HepG2 (cell line): ENCODE data around the gene ARHGEF4. TPM values are rescaled to one million over a fixed set of nuclear protein-coding genes. Genes with fewer than 3 reads are reported as not detected.

ENCODE experiments used
- ATAC-seq: fragments of 200-7000 bp; cut with Tn5 transposase; 3 replicates; pipeline ENCODE4 v1.9.1; 2020; ENCODE audit warnings: mild to moderate bottlenecking, moderate library complexity
- BruUV-seq: library from RNA; stranded (reverse); fragments of 400-500 nt; replicated peaks from 2 replicates; lab custom pipeline; 2021; lab: Mats Ljungman, UMichigan
- CTCF ChIA-PET: fragments of 300-600 bp; formaldehyde crosslinking; extraction: SDS; loops from one replicate; lab custom pipeline; 2021; ENCODE audit warnings: low total read pairs, inconsistent platforms, low intra/inter-chr PET ratio; lab: Yijun Ruan, JAX
- POLR2A ChIA-PET: fragments of 350-600 bp; sonication (Branson Sonifier 250); formaldehyde crosslinking; loops from one replicate; lab custom pipeline; 2020; ENCODE audit warnings: antibody characterized with exemption, inconsistent platforms; lab: Yijun Ruan, JAX
- DNase-seq: peaks from one replicate; pipeline ENCODE4 v3.0.0-alpha.2; 2015; ENCODE audit warnings: low spot score
- FAIRE-seq: peaks from 3 replicates; lab custom pipeline; 2011; peaks lifted over from hg19 to GRCh38; lab: Jason Lieb, UNC
- H2AFZ ChIP-seq: one replicate; pipeline ENCODE4 v1.6.1; 2011; ENCODE audit warnings: low read length, inconsistent platforms
- H3K27ac ChIP-seq: fragments of 300-600 bp; 3 replicates; pipeline ENCODE4 v1.8.0; 2011; ENCODE audit warnings: mixed run types, mild to moderate bottlenecking, mixed read lengths, low read length, inconsistent platforms; ENCODE audit not compliant: insufficient read depth; ENCODE audit errors: extremely low read length
- H3K27me3 ChIP-seq, 2 experiments: fragments of 200-600 bp in 1 of 2; 2 replicates in 1 of 2; 3 replicates in 1 of 2; pipeline versions ENCODE4 v1.6.0 to v1.8.0; 2011; ENCODE audit warnings: low read length in 2 of 2, mild to moderate bottlenecking in 2 of 2, moderate library complexity in 2 of 2, inconsistent platforms in 1 of 2; ENCODE audit not compliant: insufficient read depth in 2 of 2, control insufficient read depth in 1 of 2
- H3K36me3 ChIP-seq, 2 experiments: fragments of 200-600 bp in 1 of 2; replicated peaks in 1 of 2; 2 replicates in 1 of 2; 3 replicates in 1 of 2; pipeline versions ENCODE4 v1.5.1 to v1.8.0; 2011; ENCODE audit warnings: low read length in 2 of 2, inconsistent platforms in 1 of 2; ENCODE audit not compliant: insufficient read depth in 2 of 2, control insufficient read depth in 1 of 2
- H3K4me1 ChIP-seq: 2 replicates; pipeline ENCODE4 v1.5.1; 2012; ENCODE audit warnings: low read length, inconsistent platforms; ENCODE audit not compliant: insufficient read depth
- H3K4me2 ChIP-seq: 2 replicates; pipeline ENCODE4 v1.6.0; 2011; ENCODE audit warnings: low read depth, low read length, inconsistent platforms
- H3K4me3 ChIP-seq, 3 experiments: fragments of 200-600 bp in 1 of 3; sonication (generic), shearing (Covaris generic) in 1 of 3; replicated peaks in 1 of 3; 2 replicates each; pipeline ENCODE4 v1.5.1; 2011 to 2016; ENCODE audit warnings: low read length in 3 of 3, inconsistent platforms in 2 of 3, low read depth in 2 of 3, mild to moderate bottlenecking in 2 of 3, control low read depth in 1 of 3, mixed read lengths in 1 of 3; ENCODE audit not compliant: insufficient read depth in 1 of 3
- H3K79me2 ChIP-seq: one replicate; pipeline ENCODE4 v1.6.1; 2011; ENCODE audit warnings: low read length, inconsistent platforms; ENCODE audit not compliant: insufficient read depth
- H3K9ac ChIP-seq: 2 replicates; pipeline ENCODE4 v1.6.0; 2011; ENCODE audit warnings: mild to moderate bottlenecking, low read depth, low read length, inconsistent platforms; ENCODE audit not compliant: insufficient read depth
- H3K9me3 ChIP-seq: 2 replicates; pipeline ENCODE4 v1.5.1; 2012; ENCODE audit warnings: mild to moderate bottlenecking, low read length
- H4K20me1 ChIP-seq: 2 replicates; pipeline ENCODE4 v1.6.0; 2011; ENCODE audit warnings: inconsistent platforms, mild to moderate bottlenecking, low read length, moderate library complexity; ENCODE audit not compliant: insufficient read depth
- AGO2 ChIP-seq: fragments of 200-400 bp; formaldehyde crosslinking; optimal IDR thresholded peaks from 2 replicates; pipeline ENCODE3; 2017; ENCODE audit warnings: mild to moderate bottlenecking, low read depth, low read length, moderate library complexity
- ATF7-NPFF ChIP-seq: sonication (generic); formaldehyde crosslinking; IDR thresholded peaks from 2 replicates; pipeline ENCODE4 v1.8.1; 2023; ENCODE audit warnings: mild to moderate bottlenecking, low read depth, missing genetic modification reagents, moderate library complexity
- BRF2 ChIP-seq: sonication (generic); formaldehyde crosslinking; IDR thresholded peaks from 2 replicates; pipeline ENCODE4 v1.8.1; 2022; ENCODE audit warnings: mild to moderate bottlenecking, missing genetic modification reagents
- NFE2 ChIP-seq: sonication (generic); formaldehyde crosslinking; IDR thresholded peaks from 2 replicates; pipeline ENCODE4 v1.4.0; 2020; ENCODE audit warnings: missing genetic modification reagents
- WGBS: methylation state at CpG from one replicate; pipeline ENCODE4 v1.1.6; 2017; ENCODE audit warnings: low lambda C conversion rate; 5-methylcytosine and 5-hydroxymethylcytosine counted together
- in situ Hi-C: cut with HindIII; loops from 2 replicates; pipeline ENCODE4 v1.10.0; 2017; ENCODE audit warnings: low pct_unique_long_range_greater_than_20kb; ENCODE audit not compliant: extremely low pct_ligation_motif_present
- intact Hi-C: fragments of 100-400 bp; cut with micrococcal nuclease; formaldehyde crosslinking; loops from one replicate; pipeline ENCODE4 v1.10.0; 2022; ENCODE audit not compliant: unreplicated experiment
- polyA plus RNA-seq, 8 experiments: library from polyadenylated mRNA; depleted of rRNA in 3 of 8; stranded (reverse) in 7 of 8; unstranded in 1 of 8; fragments of >200 nt; fragmentation: Illumina TruSeq in 4 of 8; extraction: Trizol in 4 of 8; gene quantifications; 2 replicates each; pipeline versions ENCODE4 v1.2.1 to v1.2.3, GENCODE V29; 2011 to 2016; ENCODE audit warnings: low read depth in 4 of 8, missing spikeins in 1 of 8, mixed read lengths in 1 of 8; ENCODE audit not compliant: insufficient read depth in 1 of 8
- total RNA-seq, 5 experiments: library from RNA; depleted of rRNA; stranded (reverse); fragments of >200 nt; fragmentation: Illumina TruSeq; extraction: Trizol; gene quantifications; 2 replicates each; pipeline ENCODE4 v1.2.3, GENCODE V29; 2016; ENCODE audit warnings: low read depth in 1 of 5
- TF ChIP-seq, protein P1 (sequence below): sonication (generic); formaldehyde crosslinking; IDR thresholded peaks from 2 replicates; pipeline ENCODE4 v1.8.0; 2022; ENCODE audit warnings: missing genetic modification reagents, mild to moderate bottlenecking, borderline replicate concordance

The ARHGEF4 gene
- total and polyA plus RNA-seq, 2 of the 13 experiments (the other 11 are each of a cell fraction or from before 2014, with no cell fraction given), result 0.11 to 0.13 TPM

DNA sequence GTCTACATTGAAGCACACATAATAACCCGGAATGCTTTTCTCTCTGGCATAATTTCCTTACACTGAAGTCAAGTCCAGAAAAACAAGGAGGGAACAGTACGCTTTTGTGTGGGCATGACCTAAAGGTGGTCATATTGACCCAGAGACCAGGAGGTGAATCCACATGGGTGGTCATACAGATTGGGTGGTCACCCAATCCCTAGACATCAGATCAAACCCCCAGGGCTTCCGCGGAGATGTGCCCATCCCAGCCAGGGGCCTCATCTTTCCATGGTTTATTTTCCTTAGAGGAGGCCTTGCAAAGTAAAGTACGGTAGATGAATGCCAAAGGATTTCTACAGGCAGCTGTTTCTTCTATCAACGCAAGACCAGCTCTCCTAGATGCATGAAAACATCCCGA, 217.8 kb downstream of the ARHGEF4 start:
- in situ Hi-C loops, result no loop called here
- FAIRE-seq, result no peak
- no peak overlapping the region for H3K9ac ChIP-seq
- no peak for TF ChIP-seq ATF7-NPFF
- peaks cover 37% of the 10 kb centered on the region for H4K20me1 ChIP-seq
- BruUV-seq, result no TSS peak
- H3K4me2 ChIP-seq, result no peak overlapping the region
- ChIA-PET POLR2A (no interaction called here), CTCF (no interaction called here)
- H3K27me3 ChIP-seq, result no peaks in the 10 kb centered on the region
- H3K36me3 ChIP-seq, result peaks cover 54 to 96% of the 10 kb centered on the region in 2 experiments
- whole genome bisulfite sequencing, result 100% methylated on average over 7 of the region's 7 CpGs
- no peak overlapping the region for H3K4me3 ChIP-seq
- no peaks in the 10 kb centered on the region for H3K9me3 ChIP-seq
- no peak overlapping the region for H3K27ac ChIP-seq
- H3K79me2 ChIP-seq, result peaks cover 46% of the 10 kb centered on the region
- no peak for ATAC-seq
- no peaks in the 10 kb centered on the region for H3K4me1 ChIP-seq
- intact Hi-C loops, result no loop called here
- no peak for DNase-seq
- no peak overlapping the region for H2AFZ ChIP-seq

GRCh38 chr2:131055169-131056065, 218.7 kb downstream of the ARHGEF4 start:
- TF ChIP-seq BRF2 (CRISPR knock-in tag), result no peak
- TF ChIP-seq AGO2, result peak; percentile 59
- TF ChIP-seq, protein P1, sequence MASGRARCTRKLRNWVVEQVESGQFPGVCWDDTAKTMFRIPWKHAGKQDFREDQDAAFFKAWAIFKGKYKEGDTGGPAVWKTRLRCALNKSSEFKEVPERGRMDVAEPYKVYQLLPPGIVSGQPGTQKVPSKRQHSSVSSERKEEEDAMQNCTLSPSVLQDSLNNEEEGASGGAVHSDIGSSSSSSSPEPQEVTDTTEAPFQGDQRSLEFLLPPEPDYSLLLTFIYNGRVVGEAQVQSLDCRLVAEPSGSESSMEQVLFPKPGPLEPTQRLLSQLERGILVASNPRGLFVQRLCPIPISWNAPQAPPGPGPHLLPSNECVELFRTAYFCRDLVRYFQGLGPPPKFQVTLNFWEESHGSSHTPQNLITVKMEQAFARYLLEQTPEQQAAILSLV (CRISPR knock-in tag), result 0 out of 2 replicates have a peak, but pooled peaks have one; percentile 28
- no peak for TF ChIP-seq NFE2 (CRISPR knock-in tag)
- no peaks in the 10 kb centered on the region for H3K27me3 ChIP-seq
- no peak overlapping the region for H3K4me3 ChIP-seq
- H3K79me2 ChIP-seq, result peaks cover 55% of the 10 kb centered on the region
- peak; percentile 21 for ATAC-seq
- DNase-seq, result no peak
- FAIRE-seq, result no peak
- H4K20me1 ChIP-seq, result peaks cover 37% of the 10 kb centered on the region
- no peaks in the 10 kb centered on the region for H3K9me3 ChIP-seq
- intact Hi-C loops (no loop called here), in situ Hi-C loops (no loop called here)
- no peak overlapping the region for H2AFZ ChIP-seq
- CTCF ChIA-PET, result no interaction called here
- H3K9ac ChIP-seq, result no peak overlapping the region
- WGBS, result 97% methylated on average over 25 of the region's 26 CpGs
- peaks cover 52 to 94% of the 10 kb centered on the region in 2 experiments for H3K36me3 ChIP-seq
- BruUV-seq, result no TSS peak
- H3K4me1 ChIP-seq, result no peaks in the 10 kb centered on the region
- H3K4me2 ChIP-seq, result no peak overlapping the region
- no peak overlapping the region for H3K27ac ChIP-seq
- POLR2A ChIA-PET, result no interaction called here
